Neural crest cell (in vitro differentiated cells): ENCODE results near the gene MARCHF6. TPM values are rescaled to one million over a fixed set of nuclear protein-coding genes. Genes with fewer than 3 reads are reported as not detected.
A peak's percentile ranks its signal among the peaks of the same experiment; 100 is the strongest.

ENCODE experiments used
- DNase-seq: peaks from one replicate; pipeline ENCODE4 v3.0.0; 2021; ENCODE audit warnings: low read depth, mixed read lengths, low spot score
- H3K27ac Mint-ChIP-seq: one replicate; pipeline ENCODE4 v1.8.0; 2021; ENCODE audit warnings: mild to moderate bottlenecking, mixed read lengths; ENCODE audit not compliant: unreplicated experiment
- H3K27me3 Mint-ChIP-seq: 2 replicates; pipeline ENCODE4 v1.8.0; 2021; ENCODE audit warnings: low read depth, mild to moderate bottlenecking, mixed read lengths
- H3K36me3 Mint-ChIP-seq: 2 replicates; pipeline ENCODE4 v1.8.0; 2021; ENCODE audit warnings: low read depth, mild to moderate bottlenecking, mixed read lengths
- H3K4me1 Mint-ChIP-seq: 2 replicates; pipeline ENCODE4 v1.8.0; 2021; ENCODE audit warnings: mixed read lengths
- H3K4me3 Mint-ChIP-seq: one replicate; pipeline ENCODE4 v1.8.0; 2021; ENCODE audit warnings: mild to moderate bottlenecking, mixed read lengths
- H3K9me3 Mint-ChIP-seq: 2 replicates; pipeline ENCODE4 v1.8.0; 2021; ENCODE audit warnings: mixed read lengths
- CTCF ChIP-seq: fragments of 200-600 bp; sonication (generic); conservative IDR thresholded peaks from 2 replicates; pipeline ENCODE4 v1.5.0; 2021; ENCODE audit warnings: antibody characterized with exemption, mild to moderate bottlenecking
- total RNA-seq: library from RNA; stranded (reverse); gene quantifications from 2 replicates; pipeline ENCODE4 v1.2.1, GENCODE V29; 2021

The MARCHF6 gene
- total RNA-seq, 1 donor from 2014 or later, result 202 TPM

GRCh38 chr5:10334831-10335230, 18.7 kb upstream of the MARCHF6 start:
- H3K27me3 Mint-ChIP-seq, result peaks cover 54% of the 10 kb centered on the region
- DNase-seq, result no peak
- H3K4me3 Mint-ChIP-seq, result peak overlapping the region; percentile 37
- H3K36me3 Mint-ChIP-seq, result no peaks in the 10 kb centered on the region
- no peaks in the 10 kb centered on the region for H3K9me3 Mint-ChIP-seq
- no peak overlapping the region for H3K27ac Mint-ChIP-seq
- no peak for TF ChIP-seq CTCF
- peaks cover 27% of the 10 kb centered on the region for H3K4me1 Mint-ChIP-seq

GRCh38 chr5:10335711-10336470, 17.6 kb upstream of the MARCHF6 start:
- peaks cover 44% of the 10 kb centered on the region for H3K27me3 Mint-ChIP-seq

DNA sequence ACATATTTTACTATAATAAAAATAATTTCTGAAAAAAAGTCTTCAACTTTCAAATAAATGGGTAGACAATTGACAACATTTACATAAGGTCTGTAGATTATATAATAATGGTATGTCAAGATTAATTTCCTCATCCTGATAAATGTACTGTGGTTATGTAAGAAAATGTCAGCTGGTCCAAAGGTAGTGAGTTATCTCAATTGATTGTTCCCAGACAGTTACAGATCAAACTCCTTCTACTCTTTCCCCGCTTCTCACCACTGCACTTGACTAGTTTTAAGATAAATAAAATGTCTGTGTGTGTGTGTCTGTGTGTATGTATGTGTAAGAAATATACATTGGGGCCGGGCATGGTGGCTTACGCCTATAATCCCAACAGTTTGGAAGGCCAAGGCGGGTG, 16.4 kb upstream of the MARCHF6 start:
- TF ChIP-seq CTCF, result no peak
- Mint-ChIP-seq H3K27ac (no peak overlapping the region), H3K4me3 (no peak overlapping the region), H3K27me3 (peaks cover 31% of the 10 kb centered on the region), H3K9me3 (no peaks in the 10 kb centered on the region), H3K4me1 (peaks cover 33% of the 10 kb centered on the region), H3K36me3 (peaks cover 2% of the 10 kb centered on the region)
- no peak for DNase-seq

More at GRCh38 chr5:10335711-10336470, 17.6 kb upstream of the MARCHF6 start:
- TF ChIP-seq CTCF, result no peak
- H3K27ac Mint-ChIP-seq, result no peak overlapping the region
- H3K4me1 Mint-ChIP-seq, result peaks cover 33% of the 10 kb centered on the region
- DNase-seq, result no peak
- no peaks in the 10 kb centered on the region for H3K9me3 Mint-ChIP-seq
- no peak overlapping the region for H3K4me3 Mint-ChIP-seq
- no peaks in the 10 kb centered on the region for H3K36me3 Mint-ChIP-seq

- DNase-seq, result no peak
- Mint-ChIP-seq H3K27ac (no peak overlapping the region), H3K27me3 (peaks cover 23% of the 10 kb centered on the region), H3K4me3 (peak overlapping the region; percentile 31), H3K4me1 (peaks cover 33% of the 10 kb centered on the region), H3K9me3 (no peaks in the 10 kb centered on the region), H3K36me3 (peaks cover 2% of the 10 kb centered on the region)
- TF ChIP-seq CTCF, result no peak
These were observed 15.5 kb upstream of the MARCHF6 start for GRCh38 chr5:10337986-10338385.

GRCh38 chr5:10338686-10339057, 14.8 kb upstream of the MARCHF6 start:
- Mint-ChIP-seq H3K4me3 (peak overlapping the region; percentile 81), H3K36me3 (peaks cover 2% of the 10 kb centered on the region), H3K27me3 (peaks cover 16% of the 10 kb centered on the region), H3K27ac (peak overlapping the region; percentile 93), H3K4me1 (peaks cover 33% of the 10 kb centered on the region), H3K9me3 (no peaks in the 10 kb centered on the region)
- DNase-seq, result no peak
- no peak for TF ChIP-seq CTCF
